Measurements from ENCODE around the gene RBCK1.
A peak's percentile ranks its signal among the peaks of the same experiment; 100 is the strongest.
"Not testable (repeated sequence)": the region's sequence is repeated elsewhere in the genome, so short reads cannot be mapped to it uniquely, and the experiment has no call there.

The RBCK1 gene

DNA sequence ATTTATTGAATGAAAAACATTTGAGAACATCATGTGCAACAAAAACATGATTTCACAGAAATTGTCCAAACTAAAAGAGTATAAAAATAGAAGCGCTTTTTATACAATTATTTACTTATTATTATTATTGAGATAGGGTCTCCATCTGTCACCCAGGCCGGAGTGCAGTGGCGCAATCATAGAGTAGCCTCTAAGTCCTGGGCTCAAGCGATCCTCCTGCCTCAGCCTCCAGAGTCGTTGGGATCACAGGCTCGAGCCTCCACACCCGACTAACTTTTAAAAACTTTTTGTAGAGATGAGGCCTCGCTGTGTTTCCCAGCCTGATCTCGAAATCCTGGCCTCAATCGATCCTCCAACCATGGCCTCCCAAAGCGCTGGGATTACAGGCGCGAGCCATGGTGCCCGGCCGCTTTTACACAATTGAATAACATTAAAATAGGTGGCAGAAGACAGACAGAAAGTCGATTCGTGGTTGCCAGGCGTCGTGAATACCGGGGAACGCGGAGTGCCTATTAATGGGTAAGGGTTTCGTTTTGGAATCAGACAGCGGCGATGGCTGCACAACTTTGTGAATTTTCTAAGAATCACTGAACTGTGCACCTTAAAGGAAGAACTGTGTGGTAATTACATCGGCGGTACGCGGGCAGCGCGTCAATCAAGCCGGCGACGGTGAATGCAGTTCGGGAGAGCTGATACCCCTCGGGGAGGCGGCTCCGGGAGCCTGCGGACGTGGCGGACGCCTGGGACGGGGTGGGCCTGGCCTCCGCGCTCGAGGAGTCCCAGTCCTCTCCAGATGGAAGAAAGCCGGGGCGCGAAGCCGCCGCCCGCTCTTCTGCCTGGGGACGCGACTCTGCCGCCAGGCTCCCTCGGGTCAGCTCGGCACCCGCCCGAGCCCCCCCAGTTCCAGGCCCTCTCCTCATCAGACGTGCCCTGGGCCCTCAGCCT, 53.4 kb downstream of the RBCK1 start:
- peak; percentile 17 to 29 for DNase-seq (ENCODE audit: extremely low read depth in 1 of 2, low read depth in 1 of 2)

DNA sequence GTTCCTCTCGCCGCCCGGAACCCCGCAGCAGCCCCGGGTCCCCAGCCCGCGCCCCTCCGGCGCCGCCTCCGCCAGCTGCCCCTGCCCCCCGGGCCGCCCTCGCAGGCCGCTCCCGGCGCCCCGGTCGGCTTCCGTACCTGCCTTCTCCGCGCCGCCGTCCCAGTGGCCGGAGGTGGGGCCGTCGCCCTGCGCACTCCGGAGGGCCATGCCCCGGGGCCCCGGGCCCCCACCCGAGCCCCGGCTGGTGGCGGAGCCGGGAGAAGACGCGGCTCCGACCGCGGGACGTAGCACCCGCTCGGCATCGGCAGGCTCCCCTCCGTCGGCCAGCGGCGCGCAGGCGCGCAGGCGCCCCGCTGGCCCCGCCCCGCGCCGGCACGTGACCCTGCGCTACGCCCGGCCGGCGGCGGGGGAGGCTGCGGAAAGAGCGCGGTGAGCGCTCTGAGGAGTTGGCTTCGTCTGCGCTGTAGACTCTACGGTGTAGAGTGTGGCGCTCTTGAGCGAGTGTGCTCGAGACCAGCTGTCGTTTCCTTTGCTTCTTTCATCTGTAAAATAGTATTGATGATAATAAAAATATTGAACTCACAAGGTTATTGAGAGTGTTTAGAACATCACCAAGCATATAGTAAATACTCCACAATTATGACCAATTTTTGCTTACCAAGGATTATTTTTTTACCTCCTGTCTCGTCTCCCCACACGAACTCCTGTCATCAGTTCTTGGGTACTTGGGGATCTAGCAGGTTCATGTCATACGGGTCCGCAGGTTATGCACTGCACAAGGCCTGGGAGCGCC, 54.3 kb downstream of the RBCK1 start, which contains the start of gene TBC1D20:
Gene TBC1D20 (minus strand): TSS at position 335 of the 793 bp plus-strand sequence. CDS start 128 bp downstream, at position 207.
- peak; percentile 60 to 69 for DNase-seq (ENCODE audit: extremely low read depth in 1 of 2, low read depth in 1 of 2)

DNA sequence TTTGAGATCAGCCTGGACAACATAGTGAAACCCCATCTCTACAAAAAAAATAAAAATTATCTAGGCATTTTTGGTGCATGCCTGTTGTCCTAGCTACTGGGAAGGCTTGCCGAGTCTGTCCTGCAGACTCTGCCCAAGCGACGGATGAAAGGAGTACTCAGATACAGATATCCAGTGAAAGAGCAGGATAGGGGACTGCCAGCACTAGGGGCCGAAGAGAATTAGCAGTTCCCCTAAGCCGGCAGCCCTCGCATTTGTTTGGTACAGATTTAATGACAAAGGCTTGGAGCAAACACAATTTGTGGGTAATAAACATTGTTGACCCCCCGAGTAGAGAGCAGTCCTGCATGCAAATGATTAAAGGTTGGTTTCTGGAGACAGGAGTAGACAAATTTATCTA, 59.7 kb downstream of the RBCK1 start:
- no peak for DNase-seq (ENCODE audit: extremely low read depth in 1 of 2, low read depth in 1 of 2)

DNA sequence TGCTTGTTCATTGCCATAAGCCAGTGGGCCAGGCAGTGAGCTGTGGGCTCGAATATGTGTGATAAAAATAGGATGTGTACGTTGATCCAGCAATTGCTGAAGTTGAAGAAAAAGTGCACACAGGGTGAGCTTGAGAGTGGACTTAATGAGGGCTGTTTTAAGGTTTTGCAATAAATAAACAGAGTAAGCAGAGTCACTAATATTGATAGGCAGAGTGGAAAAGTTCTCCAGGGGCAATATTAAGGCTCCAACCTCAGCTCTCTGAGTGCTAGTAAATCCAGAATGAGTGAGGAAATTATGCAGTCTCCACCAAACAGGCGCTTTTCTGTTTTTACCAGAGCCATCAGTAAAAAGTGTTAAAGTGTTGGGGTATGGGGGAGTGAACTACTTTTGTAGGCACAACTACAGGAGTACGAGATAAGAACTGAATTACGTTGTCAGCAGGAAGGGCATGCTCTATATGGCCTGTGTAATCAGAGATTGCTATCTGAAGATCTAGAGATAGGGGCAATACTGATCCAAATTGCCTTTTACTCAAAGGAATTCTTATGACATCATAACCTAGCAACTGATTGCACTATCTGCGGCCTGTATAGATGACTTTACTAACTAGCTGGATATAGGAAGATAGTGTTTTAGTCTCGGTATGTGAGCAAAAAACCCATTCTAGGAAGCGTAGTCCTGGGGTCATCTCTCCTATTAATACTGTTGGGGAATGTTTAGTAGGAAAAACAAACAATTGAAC, 61.8 kb downstream of the RBCK1 start:
- DNase-seq (ENCODE audit: extremely low read depth in 1 of 2, low read depth in 1 of 2) = no peak

DNA sequence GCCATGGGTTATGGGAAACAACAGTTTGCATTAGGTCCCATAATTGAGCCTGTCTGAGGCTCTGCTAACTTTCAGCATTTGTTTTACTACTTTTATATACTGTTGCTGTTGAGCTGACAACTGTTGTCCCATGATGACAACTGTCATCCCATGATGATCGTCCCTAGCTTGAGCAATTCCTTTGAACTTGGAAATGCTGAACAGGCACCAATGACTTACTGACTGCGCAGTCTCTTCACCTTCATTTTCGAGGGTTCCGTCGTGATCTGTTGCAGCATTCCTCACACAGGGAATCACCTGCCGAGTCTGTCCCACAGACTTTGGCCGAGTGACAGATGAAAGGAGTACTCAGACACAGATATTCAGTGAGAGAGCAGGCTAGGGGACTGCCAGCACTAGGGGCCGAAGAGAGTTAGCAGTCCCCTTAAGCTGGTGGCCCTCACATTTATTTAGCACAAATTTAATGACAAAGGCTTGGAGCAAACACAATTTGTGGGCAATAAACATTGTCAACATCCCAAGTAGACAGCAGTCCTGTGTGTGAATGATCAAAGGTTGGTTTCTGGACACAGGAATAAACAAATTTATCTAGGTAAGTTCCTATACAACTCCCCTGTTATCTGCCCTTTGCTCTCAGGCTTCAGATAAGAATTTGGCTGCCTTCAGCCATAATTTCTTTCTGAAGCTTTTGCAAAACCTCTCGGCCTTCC, 64.2 kb downstream of the RBCK1 start:
- no peak for DNase-seq (ENCODE audit: extremely low read depth in 1 of 2, low read depth in 1 of 2)

DNA sequence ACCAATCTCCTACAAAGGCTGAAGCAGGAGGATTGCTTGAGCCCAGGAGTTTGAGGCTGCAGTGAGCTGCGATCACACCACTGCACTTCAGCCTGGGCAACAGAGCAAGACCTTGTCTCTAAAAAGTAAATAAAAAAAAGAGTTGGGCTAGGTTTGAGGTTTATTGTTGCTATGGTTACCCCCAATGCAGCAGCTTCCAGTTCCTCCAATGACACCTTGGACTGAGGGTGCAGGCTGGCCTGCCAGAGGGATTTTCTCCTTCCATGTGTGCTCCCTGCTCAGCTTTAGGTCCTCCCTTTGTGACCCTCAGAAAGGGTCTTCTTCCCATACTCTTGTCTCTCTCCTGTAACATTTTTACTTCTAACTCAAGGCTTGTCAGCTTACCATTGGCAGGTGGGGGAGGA, 64.8 kb downstream of the RBCK1 start:
- no peak for DNase-seq (ENCODE audit: extremely low read depth in 1 of 2, low read depth in 1 of 2)

DNA sequence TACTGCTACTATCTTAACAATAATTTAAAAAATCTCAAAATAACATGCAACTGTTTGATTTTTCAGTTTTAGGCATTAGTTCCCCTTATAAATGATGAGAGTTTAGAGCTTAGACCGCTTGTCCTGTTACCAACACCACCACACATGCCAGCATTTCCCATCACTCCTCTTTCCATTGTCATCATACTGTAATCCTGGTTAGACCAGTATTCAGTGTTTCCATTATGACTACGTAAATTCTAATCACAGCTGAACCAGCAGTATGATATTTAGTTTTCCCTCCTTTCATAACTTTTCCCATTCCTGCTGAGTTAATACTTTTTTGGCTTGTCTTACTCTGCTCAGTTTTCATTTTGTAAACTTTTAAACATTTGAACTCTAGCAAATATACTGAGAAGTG, 66.5 kb downstream of the RBCK1 start:
- DNase-seq (ENCODE audit: extremely low read depth in 1 of 2, low read depth in 1 of 2) = no peak

DNA sequence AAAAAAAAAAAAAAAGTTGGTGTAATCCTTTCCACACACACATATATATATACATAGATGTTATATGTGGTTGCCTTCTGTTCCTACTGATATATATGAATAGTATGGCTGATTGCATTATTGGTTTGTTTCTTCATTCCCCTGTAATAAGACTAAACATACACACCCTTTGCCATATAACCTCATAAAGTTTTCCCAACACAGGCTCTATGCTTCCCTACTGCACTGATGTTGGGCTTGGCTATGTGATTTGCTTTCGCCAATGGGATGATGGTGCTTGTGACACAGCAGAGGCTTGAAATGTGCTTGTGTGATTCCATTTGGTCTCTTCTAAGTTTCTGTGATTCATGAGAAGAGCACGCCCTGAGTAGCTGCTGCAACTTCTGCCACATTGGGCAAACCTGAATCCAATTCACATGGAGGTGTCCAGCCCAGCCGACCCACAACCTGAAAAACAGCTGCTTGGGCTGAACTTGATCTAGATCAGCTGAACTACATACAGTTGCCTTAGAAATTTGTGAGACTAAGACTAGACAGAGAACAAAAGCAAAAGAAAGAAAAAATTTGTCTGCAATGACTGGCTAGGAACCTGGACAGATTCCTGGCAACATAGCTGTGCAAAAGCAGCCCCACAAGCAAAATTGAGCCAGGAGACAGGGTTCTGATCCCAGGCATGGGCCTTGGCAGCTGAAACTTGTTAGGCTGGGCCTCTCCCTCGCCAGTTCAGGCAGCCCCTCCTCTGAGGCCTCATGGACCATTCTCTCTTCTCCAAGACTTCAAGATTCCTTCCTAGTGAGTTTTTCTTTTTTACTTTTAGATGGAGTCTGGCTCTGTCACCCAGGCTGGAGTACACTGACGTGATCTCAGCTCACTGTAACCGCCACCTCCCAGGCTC, 67.6 kb downstream of the RBCK1 start:
- DNase-seq (ENCODE audit: extremely low read depth in 1 of 2, low read depth in 1 of 2) = no peak

DNA sequence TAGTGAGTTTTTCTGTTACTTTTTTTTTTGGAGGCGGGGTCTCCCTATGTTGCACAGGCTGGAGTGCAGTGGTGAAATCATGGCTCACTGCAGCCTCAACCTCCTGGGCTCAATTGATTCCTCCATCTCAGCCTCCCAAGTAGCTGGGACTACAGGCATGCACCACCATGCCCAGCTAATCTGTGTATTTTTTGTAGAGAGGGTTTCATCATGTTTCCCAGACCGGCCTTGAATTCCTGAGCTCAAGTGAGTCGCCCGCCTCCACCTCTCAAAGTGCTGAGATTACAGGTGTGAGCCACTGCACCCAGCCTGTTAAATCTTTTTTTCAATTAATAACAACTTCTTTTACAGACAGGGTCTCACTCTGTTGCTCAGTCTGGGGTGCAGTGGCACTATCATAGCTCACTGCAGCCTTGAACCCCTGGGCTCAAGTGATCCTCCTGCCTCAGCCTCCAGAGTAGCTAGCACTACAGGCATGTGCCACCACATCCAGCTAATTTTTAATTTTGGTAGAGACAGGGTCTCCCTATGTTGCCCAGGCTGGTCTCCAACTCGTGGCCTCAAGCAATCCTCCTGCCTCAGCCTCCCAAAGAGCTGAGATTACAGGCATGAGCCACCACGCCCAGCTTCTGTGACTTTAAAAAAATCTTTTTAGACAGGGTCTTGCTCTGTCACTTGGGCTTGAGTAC, 68.6 kb downstream of the RBCK1 start:
- not testable (repeated sequence) for DNase-seq (ENCODE audit: extremely low read depth in 1 of 2, low read depth in 1 of 2)

DNA sequence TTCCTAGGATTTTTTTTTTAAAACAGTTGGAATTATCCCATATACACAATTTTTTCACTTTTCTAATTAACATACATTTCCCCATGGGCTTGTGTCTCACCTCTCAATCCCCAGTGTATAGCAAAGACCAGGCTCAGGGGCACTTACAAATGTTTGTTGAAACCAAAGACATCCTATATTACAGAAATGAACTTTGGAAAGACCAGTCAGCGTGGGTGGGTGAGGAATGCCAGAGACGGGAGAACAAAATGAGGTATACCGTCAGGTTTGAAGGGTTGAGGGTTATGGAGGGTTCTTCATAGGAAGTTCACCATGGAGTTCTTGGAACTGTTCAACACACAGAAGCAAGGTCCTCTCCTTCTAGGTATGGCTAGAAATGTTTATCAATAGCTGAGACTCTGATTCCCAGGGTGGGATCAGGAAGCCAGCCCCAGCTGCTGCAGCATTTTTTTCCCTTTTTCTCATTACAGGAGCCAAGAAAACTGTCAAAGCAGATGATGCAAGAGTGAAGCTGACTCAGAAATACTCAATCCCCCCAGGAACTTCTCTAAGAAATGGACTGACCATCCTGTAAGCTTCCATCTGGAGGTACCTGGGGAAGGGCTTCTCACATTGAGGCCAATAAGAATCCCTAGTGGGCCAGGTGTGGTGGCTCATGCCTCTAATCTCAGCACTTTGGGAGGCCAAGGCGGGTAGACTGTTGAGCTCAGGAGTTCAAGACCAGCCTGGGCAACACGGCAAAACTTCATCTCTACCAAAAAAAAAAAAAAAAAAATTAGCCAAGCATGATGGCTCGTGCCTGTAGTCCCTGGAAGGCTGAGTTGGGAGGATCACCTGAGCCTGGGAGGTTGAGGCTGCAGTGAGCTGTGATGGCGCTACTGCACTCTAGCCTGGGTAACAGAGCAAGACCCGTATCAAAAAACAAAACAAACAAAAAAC, 70.2 kb downstream of the RBCK1 start:
- DNase-seq (ENCODE audit: extremely low read depth in 1 of 2, low read depth in 1 of 2) = no peak

DNA sequence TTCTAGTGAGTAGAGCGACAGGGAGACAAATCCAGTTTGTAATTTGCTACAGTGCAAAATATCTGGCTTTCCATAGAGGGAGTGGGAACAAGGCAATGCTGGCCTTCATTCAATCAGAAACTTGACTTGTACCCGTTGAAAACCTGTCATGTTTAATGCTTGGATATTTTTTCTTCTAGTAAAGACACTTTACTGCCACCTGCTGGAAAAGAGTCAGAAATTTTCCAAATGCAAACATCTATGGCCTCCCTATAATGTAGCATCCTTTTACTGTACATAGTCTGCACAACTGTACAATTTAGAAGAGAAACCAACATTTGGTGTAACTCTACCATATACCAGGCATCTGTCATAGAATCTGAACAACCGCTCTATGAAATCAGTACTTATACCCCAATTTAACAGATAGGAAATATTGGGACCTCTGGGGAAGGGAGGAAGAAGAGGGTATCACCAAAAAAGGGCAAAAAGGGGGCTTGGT, 70.9 kb downstream of the RBCK1 start:
- DNase-seq (ENCODE audit: extremely low read depth in 1 of 2, low read depth in 1 of 2) = no peak

DNA sequence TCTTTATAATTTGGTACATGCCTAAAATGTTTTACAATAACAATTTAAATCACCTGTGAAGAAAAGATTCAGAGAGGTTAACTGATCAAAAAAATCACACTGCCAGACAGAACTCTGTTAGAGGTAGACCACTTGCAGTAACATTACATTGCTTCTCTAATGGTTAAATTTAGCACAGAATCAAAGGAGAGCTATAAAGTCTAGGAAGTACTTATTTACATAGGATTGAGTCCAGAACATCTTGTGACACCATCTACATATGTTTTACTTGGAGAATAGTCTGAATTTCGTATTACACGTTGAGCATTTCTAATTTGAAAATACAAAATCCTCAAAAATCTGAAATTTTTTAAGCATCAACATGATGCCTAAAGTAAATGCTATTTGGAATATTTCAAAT, 71.4 kb downstream of the RBCK1 start:
- DNase-seq (ENCODE audit: extremely low read depth in 1 of 2, low read depth in 1 of 2) = no peak

DNA sequence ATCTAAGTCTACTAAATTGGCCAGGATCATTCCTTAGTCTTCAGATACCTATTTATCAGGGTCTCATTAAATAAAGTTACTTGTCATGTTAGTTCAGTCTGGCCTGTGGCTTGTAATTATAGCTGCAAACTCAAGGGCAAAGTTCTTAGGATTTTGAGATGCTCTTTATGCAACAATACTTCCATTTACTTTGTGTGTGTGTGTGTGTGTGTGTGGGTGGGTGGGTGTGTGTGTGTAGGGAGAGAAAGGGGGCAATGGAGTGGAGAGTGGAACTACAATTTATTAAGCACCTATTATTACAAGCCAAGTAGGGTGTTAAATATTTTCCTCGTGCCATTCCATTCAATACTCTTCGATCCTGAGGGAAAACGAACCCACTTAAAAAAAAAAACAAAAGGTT, 71.9 kb downstream of the RBCK1 start:
- no peak for DNase-seq (ENCODE audit: extremely low read depth in 1 of 2, low read depth in 1 of 2)

DNA sequence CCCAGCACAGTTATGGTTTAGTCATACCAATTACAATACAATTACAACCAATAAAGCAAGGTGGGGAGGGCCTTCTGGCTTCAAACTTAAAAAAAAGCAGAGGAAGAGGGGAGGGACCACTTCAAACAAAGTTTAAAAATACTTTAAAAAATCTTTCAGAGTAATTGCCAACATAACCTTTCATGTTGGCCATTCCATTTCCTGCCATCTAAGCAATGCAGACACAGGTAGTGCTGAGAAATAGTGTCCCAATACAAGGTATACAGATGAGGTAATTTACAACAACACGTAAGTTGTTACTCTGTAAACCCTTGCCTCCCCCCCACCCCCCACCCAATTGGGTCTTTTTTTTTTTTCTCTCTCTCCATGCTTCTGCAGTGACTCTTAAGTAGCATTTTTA, 73.1 kb downstream of the RBCK1 start:
- DNase-seq (ENCODE audit: extremely low read depth in 1 of 2, low read depth in 1 of 2) = no peak
